HCT116 (cell line): ENCODE measurements around the gene IRF8. TPM values are rescaled to one million over a fixed set of nuclear protein-coding genes. Genes with fewer than 3 reads are reported as not detected.

Source experiments
- ATAC-seq: fragments of 200-7000 bp; cut with Tn5 transposase; 2 replicates; pipeline ENCODE4 v1.9.1; 2020; ENCODE audit warnings: mild to moderate bottlenecking, moderate library complexity
- BruUV-seq: library from RNA; stranded (reverse); fragments of 400-500 nt; replicated peaks from 2 replicates; lab custom pipeline; 2021; lab: Mats Ljungman, UMichigan
- CTCF ChIA-PET: fragments of 300-600 bp; sonication (Branson Sonifier 250); formaldehyde crosslinking; loops from one replicate; lab custom pipeline; 2021; ENCODE audit warnings: antibody characterized with exemption; lab: Charles Lee
- POLR2A ChIA-PET: fragments of 300-600, 350-600 bp; sonication (Branson Sonifier 250); formaldehyde crosslinking; loops from one replicate; lab custom pipeline; 2021; ENCODE audit warnings: antibody characterized with exemption; lab: Charles Lee
- RAD21 ChIA-PET, 2 experiments: fragments of 300-600 bp; sonication (Branson Sonifier 250); formaldehyde crosslinking; loops; one replicate each; lab custom pipeline; 2023; ENCODE audit warnings: low total read pairs in 2 of 2; ENCODE audit not compliant: uncharacterized antibody in 2 of 2, unreplicated experiment in 2 of 2, low non-redundant PET in 1 of 2; lab: Charles Lee
- DNase-seq: peaks from one replicate; pipeline ENCODE4 v3.0.0-alpha.2; 2010; ENCODE audit warnings: low read depth, low spot score
- H2AFZ ChIP-seq: fragments of 200-600 bp; shearing (Covaris generic), sonication (generic); 2 replicates; pipeline ENCODE4 v1.6.1; 2017; ENCODE audit warnings: low read depth, mixed run types, mixed read lengths, antibody characterized with exemption, low read length; ENCODE audit not compliant: poor library complexity, severe bottlenecking
- H3K27ac ChIP-seq: 2 replicates; pipeline ENCODE4 v1.5.1; 2012; ENCODE audit warnings: low read depth, low read length
- H3K27me3 ChIP-seq: fragments of 200-600 bp; sonication (generic); 2 replicates; pipeline ENCODE4 v1.6.1; 2016; ENCODE audit warnings: mixed run types, low read length, mixed read lengths; ENCODE audit not compliant: insufficient read depth
- H3K36me3 ChIP-seq, 2 experiments: fragments of 200-500 bp in 1 of 2; fragments of 200-600 bp in 1 of 2; sonication (Bioruptor generic) in 1 of 2; sonication (generic) in 1 of 2; 2 replicates each; pipeline versions ENCODE4 v1.5.1 to v1.6.1; 2014 to 2016; ENCODE audit warnings: low read length in 2 of 2, inconsistent platforms in 1 of 2, mixed read lengths in 1 of 2, mixed run types in 1 of 2; ENCODE audit not compliant: insufficient read depth in 2 of 2, control insufficient read depth in 1 of 2
- H3K4me1 ChIP-seq, 2 experiments: fragments of 200-600 bp in 1 of 2; sonication (generic) in 1 of 2; 2 replicates each; pipeline versions ENCODE4 v1.5.1 to v1.6.1; 2012 to 2017; ENCODE audit warnings: low read length in 2 of 2, inconsistent platforms in 1 of 2, mild to moderate bottlenecking in 1 of 2, mixed read lengths in 1 of 2, mixed run types in 1 of 2, moderate library complexity in 1 of 2; ENCODE audit not compliant: insufficient read depth in 2 of 2, control insufficient read depth in 1 of 2
- H3K4me2 ChIP-seq: fragments of 200-600 bp; sonication (generic); 2 replicates; pipeline ENCODE4 v1.6.1; 2017; ENCODE audit warnings: mixed run types, low read length, mixed read lengths
- H3K4me3 ChIP-seq, 2 experiments: fragments of 200-600 bp in 1 of 2; sonication (generic) in 1 of 2; replicated peaks in 1 of 2; 2 replicates each; pipeline ENCODE4 v1.5.1; 2011 to 2016; ENCODE audit warnings: low read length in 2 of 2, control low read depth in 1 of 2, low read depth in 1 of 2, mild to moderate bottlenecking in 1 of 2, mixed read lengths in 1 of 2, mixed run types in 1 of 2
- H3K79me2 ChIP-seq: fragments of 200-600 bp; sonication (generic); 2 replicates; pipeline ENCODE4 v1.6.1; 2017; ENCODE audit warnings: mild to moderate bottlenecking, mixed run types, low read length, moderate library complexity, mixed read lengths; ENCODE audit not compliant: insufficient read depth
- H3K9ac ChIP-seq: fragments of 200-600 bp; sonication (generic); 2 replicates; pipeline ENCODE4 v1.6.1; 2016; ENCODE audit warnings: low read length, mixed read lengths
- H3K9me2 ChIP-seq: fragments of 200-600 bp; sonication (generic), shearing (Covaris generic); 2 replicates; pipeline ENCODE4 v1.6.1; 2017; ENCODE audit warnings: mixed run types, mild to moderate bottlenecking, moderate library complexity; ENCODE audit not compliant: insufficient read depth
- H3K9me3 ChIP-seq, 2 experiments: fragments of 200-500 bp in 1 of 2; fragments of 200-600 bp in 1 of 2; sonication (Bioruptor generic) in 1 of 2; sonication (generic) in 1 of 2; 2 replicates each; pipeline ENCODE4 v1.6.1; 2014 to 2017; ENCODE audit warnings: low read length in 2 of 2, mixed read lengths in 2 of 2, inconsistent platforms in 1 of 2, low read depth in 1 of 2, mild to moderate bottlenecking in 1 of 2, mixed run types in 1 of 2, moderate library complexity in 1 of 2; ENCODE audit not compliant: control insufficient read depth in 1 of 2, insufficient read depth in 1 of 2
- H4K20me1 ChIP-seq: fragments of 200-600 bp; sonication (generic), shearing (Covaris generic); 2 replicates; pipeline ENCODE4 v1.6.1; 2017; ENCODE audit warnings: mixed run types, mild to moderate bottlenecking, moderate library complexity; ENCODE audit not compliant: insufficient read depth
- POLR2A ChIP-seq: IDR thresholded peaks from 2 replicates; pipeline ENCODE4 v1.7.0; 2011; ENCODE audit warnings: borderline replicate concordance; ENCODE audit not compliant: insufficient read depth, insufficient read length; ENCODE audit errors: extremely low read depth
- POLR2AphosphoS5 ChIP-seq: IDR thresholded peaks from 2 replicates; pipeline ENCODE4 v1.6.1; 2011; ENCODE audit warnings: mild to moderate bottlenecking, low read depth, low read length, moderate library complexity
- RAD21 ChIP-seq: IDR thresholded peaks from 2 replicates; pipeline ENCODE4 v1.6.1; 2012; ENCODE audit warnings: low read depth, mild to moderate bottlenecking
- REST ChIP-seq: IDR thresholded peaks from 2 replicates; pipeline ENCODE4 v1.6.1; 2012; ENCODE audit warnings: low read depth
- SIN3A ChIP-seq: IDR thresholded peaks from 2 replicates; pipeline ENCODE4 v1.6.1; 2012; ENCODE audit warnings: low read depth
- SRF ChIP-seq: IDR thresholded peaks from 2 replicates; pipeline ENCODE4 v1.6.1; 2012; ENCODE audit warnings: low read depth
- TCF7L2 ChIP-seq: IDR thresholded peaks from 2 replicates; pipeline ENCODE4 v1.7.0; 2011; ENCODE audit warnings: borderline replicate concordance, inconsistent platforms; ENCODE audit not compliant: insufficient read depth, insufficient read length; ENCODE audit errors: extremely low read depth
- ZNF274 ChIP-seq: fragments of 200-500 bp; sonication (Bioruptor generic); IDR thresholded peaks from 2 replicates; pipeline ENCODE4 v1.6.1; 2014; ENCODE audit warnings: mild to moderate bottlenecking, low read depth, low read length, inconsistent platforms
- intact Hi-C: fragments of 100-400 bp; cut with micrococcal nuclease; formaldehyde crosslinking; loops from 2 replicates; pipeline ENCODE4 v1.10.0; 2022
- total RNA-seq: library from RNA; stranded (reverse); gene quantifications from one replicate; pipeline ENCODE4 v1.2.1, GENCODE V29; 2021; ENCODE audit not compliant: unreplicated experiment

Gene IRF8
- total RNA-seq, 1 experiment from 2014 or later, result 0.61 TPM

- Histone ChIP-seq H4K20me1 (no peaks in the 10 kb centered on the region), H3K27ac (no peak overlapping the region), H3K4me3 (no peak overlapping the region), H3K4me1 (0 out of 4 replicates have a peak, but pooled peaks cover 0 to 4% of the 10 kb centered on the region in 2 experiments), H3K4me2 (no peak overlapping the region), H2AFZ (no peak overlapping the region), H3K9ac (no peak overlapping the region), H3K9me2 (no peaks in the 10 kb centered on the region), H3K79me2 (no peaks in the 10 kb centered on the region), H3K27me3 (peaks cover 44% of the 10 kb centered on the region), H3K36me3 (no peaks in the 10 kb centered on the region), H3K9me3 (no peaks in the 10 kb centered on the region)
- no peak for TF ChIP-seq SRF
- TF ChIP-seq POLR2A, result no peak
- ATAC-seq, result no peak
- ChIA-PET RAD21 (no interaction called here), POLR2A (no interaction called here), CTCF (no interaction called here)
- DNase-seq, result no peak
- intact Hi-C loops, result no loop called here
- BruUV-seq, result no TSS peak
Measured at GRCh38 chr16:85878407-85878806, 20.6 kb upstream of the IRF8 start.

- Histone ChIP-seq H4K20me1 (no peaks in the 10 kb centered on the region), H3K4me3 (no peak overlapping the region), H3K9me2 (no peaks in the 10 kb centered on the region), H3K9ac (no peak overlapping the region), H3K27ac (no peak overlapping the region), H3K27me3 (peaks cover 44% of the 10 kb centered on the region), H2AFZ (no peak overlapping the region), H3K9me3 (no peaks in the 10 kb centered on the region), H3K36me3 (no peaks in the 10 kb centered on the region), H3K79me2 (no peaks in the 10 kb centered on the region), H3K4me2 (no peak overlapping the region), H3K4me1 (0 out of 4 replicates have a peak, but pooled peaks cover 0 to 4% of the 10 kb centered on the region in 2 experiments)
- ChIA-PET RAD21 (no interaction called here), POLR2A (no interaction called here), CTCF (no interaction called here)
- TF ChIP-seq SRF (no peak), REST (no peak), SIN3A (no peak), ZNF274 (no peak), POLR2AphosphoS5 (no peak), RAD21 (0 out of 2 replicates have a peak, but pooled peaks have one; percentile 9), TCF7L2 (no peak)
- ATAC-seq (peak; percentile 50), DNase-seq (no peak)
- no TSS peak for BruUV-seq
- intact Hi-C loops, result no loop called here
Measured at GRCh38 chr16:85878875-85879274, 20.1 kb upstream of the IRF8 start.
